DND-41 (cell line): ENCODE data around the gene SRP68.
"Not testable (repeated sequence)": the region's sequence is repeated elsewhere in the genome, so short reads cannot be mapped to it uniquely, and the experiment has no call there.

Experiments used
- ATAC-seq: fragments of 200-7000 bp; cut with Tn5 transposase; 3 replicates; pipeline ENCODE4 v1.9.1; 2021; ENCODE audit warnings: low read depth; ENCODE audit not compliant: insufficient read depth
- DNase-seq: peaks from one replicate; pipeline ENCODE4 v3.0.0-alpha.2; 2020
- H2AFZ ChIP-seq: 2 replicates; pipeline ENCODE4 v1.6.0; 2012; ENCODE audit warnings: low read depth, low read length
- H3K27ac ChIP-seq: 2 replicates; pipeline ENCODE4 v1.5.1; 2012; ENCODE audit warnings: low read length, inconsistent platforms
- H3K27me3 ChIP-seq: fragments of 200-600 bp; sonication (generic); 2 replicates; pipeline ENCODE4 v1.6.0; 2012; ENCODE audit warnings: low read length, mild to moderate bottlenecking, inconsistent platforms; ENCODE audit not compliant: insufficient read depth, poor library complexity
- H3K36me3 ChIP-seq: 2 replicates; pipeline ENCODE4 v1.5.1; 2012; ENCODE audit warnings: low read length, inconsistent platforms; ENCODE audit not compliant: insufficient read depth
- H3K4me1 ChIP-seq: 2 replicates; pipeline ENCODE4 v1.5.1; 2012; ENCODE audit warnings: mild to moderate bottlenecking, low read length; ENCODE audit not compliant: insufficient read depth
- H3K4me2 ChIP-seq: 2 replicates; pipeline ENCODE4 v1.6.0; 2012; ENCODE audit warnings: mild to moderate bottlenecking, moderate library complexity, low read length, inconsistent platforms; ENCODE audit not compliant: insufficient read depth
- H3K4me3 ChIP-seq, 2 experiments: fragments of 200-600 bp in 1 of 2; shearing (Covaris generic) in 1 of 2; 2 replicates each; pipeline ENCODE4 v1.5.1; 2012 to 2016; ENCODE audit warnings: inconsistent platforms in 2 of 2, low read length in 2 of 2, mild to moderate bottlenecking in 2 of 2, low read depth in 1 of 2, moderate library complexity in 1 of 2
- H3K79me2 ChIP-seq: 2 replicates; pipeline ENCODE4 v1.6.0; 2012; ENCODE audit warnings: low read length, inconsistent platforms; ENCODE audit not compliant: insufficient read depth
- H3K9ac ChIP-seq: 2 replicates; pipeline ENCODE4 v1.6.0; 2012; ENCODE audit warnings: low read depth, mild to moderate bottlenecking, inconsistent platforms, low read length, moderate library complexity
- H3K9me3 ChIP-seq: 2 replicates; pipeline ENCODE4 v1.5.1; 2012; ENCODE audit warnings: low read length, moderate library complexity, mild to moderate bottlenecking, inconsistent platforms; ENCODE audit not compliant: insufficient read depth, severe bottlenecking
- H4K20me1 ChIP-seq: 2 replicates; pipeline ENCODE4 v1.6.0; 2012; ENCODE audit warnings: low read length; ENCODE audit not compliant: insufficient read depth
- CTCF ChIP-seq: IDR thresholded peaks from 2 replicates; pipeline ENCODE4 v1.5.1; 2012; ENCODE audit warnings: borderline replicate concordance, low read length, moderate library complexity, mild to moderate bottlenecking; ENCODE audit not compliant: poor library complexity, severe bottlenecking; ENCODE audit errors: extremely low read depth
- EZH2 ChIP-seq: IDR thresholded peaks from 3 replicates; pipeline ENCODE4 v1.6.1; 2012; ENCODE audit warnings: borderline replicate concordance, low read depth, mild to moderate bottlenecking, moderate library complexity, low read length, inconsistent platforms; ENCODE audit not compliant: severe bottlenecking

SRP68 gene

DNA sequence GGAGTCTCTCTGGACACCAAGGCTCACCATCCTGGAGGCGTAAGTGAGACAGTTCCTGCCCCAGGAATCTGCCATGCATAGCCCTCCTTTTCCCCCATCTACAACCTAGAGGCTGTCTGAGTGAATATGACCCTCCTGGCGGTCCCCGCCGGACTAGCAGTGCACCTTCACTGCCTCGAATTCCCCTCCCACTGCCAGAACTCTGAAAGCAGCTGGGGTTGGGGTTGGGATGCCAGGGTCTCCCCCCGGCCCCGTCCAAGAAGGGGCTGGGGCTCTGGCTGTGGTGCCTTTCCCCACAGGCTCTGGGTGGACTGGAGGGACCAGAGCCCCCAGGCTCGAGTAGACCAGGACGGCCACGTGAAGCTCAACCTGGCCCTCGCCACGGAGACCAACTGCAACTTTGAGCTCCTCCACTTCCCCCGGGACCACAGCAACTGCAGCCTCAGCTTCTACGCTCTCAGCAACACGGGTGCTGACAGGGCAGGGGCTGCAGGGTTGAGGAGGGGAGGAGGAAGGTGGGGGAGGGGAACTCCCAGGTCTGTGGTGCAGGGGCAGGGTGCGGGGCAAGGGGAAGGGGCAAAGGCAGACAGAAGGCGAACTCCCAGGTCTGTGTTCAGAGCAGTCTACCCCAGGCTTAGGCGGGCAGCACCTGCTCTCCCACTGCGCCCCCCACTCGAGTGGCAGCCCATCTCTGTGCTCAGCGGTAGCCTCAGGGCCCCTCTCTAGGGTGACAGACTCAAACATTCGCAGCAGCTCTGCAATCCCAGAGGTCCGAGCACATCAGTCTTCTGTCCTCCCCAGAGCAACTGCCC is 7.8 kb upstream of the SRP68 start:
- no peaks in the 10 kb centered on the region for H3K9me3 ChIP-seq
- TF ChIP-seq CTCF (no peak), EZH2 (no peak)
- H3K4me2 ChIP-seq: 0 out of 2 replicates have a peak overlapping the region, but pooled peaks have one; percentile 1
- no peak overlapping the region for H3K27ac ChIP-seq
- H3K36me3 ChIP-seq: peaks cover 27% of the 10 kb centered on the region
- DNase-seq (peak; percentile 46), ATAC-seq (peak; percentile 41)
- H3K4me3 ChIP-seq: no peak overlapping the region
- peaks cover 10% of the 10 kb centered on the region for H3K4me1 ChIP-seq
- no peaks in the 10 kb centered on the region for H3K79me2 ChIP-seq
- H4K20me1 ChIP-seq: no peaks in the 10 kb centered on the region; the same call in 1 of the 2 replicates
- H3K27me3 ChIP-seq: no peaks in the 10 kb centered on the region
- no peak overlapping the region for H3K9ac ChIP-seq
- no peak overlapping the region for H2AFZ ChIP-seq

GRCh38 chr17:76079535-76079955 is 7.2 kb upstream of the SRP68 start:
- no peaks in the 10 kb centered on the region for H3K79me2 ChIP-seq
- no peak overlapping the region for H3K27ac ChIP-seq
- H2AFZ ChIP-seq: no peak overlapping the region
- no peak overlapping the region for H3K4me2 ChIP-seq
- H4K20me1 ChIP-seq: no peaks in the 10 kb centered on the region; the same call in 1 of the 2 replicates
- no peak for TF ChIP-seq CTCF
- TF ChIP-seq EZH2: no peak
- no peak overlapping the region for H3K4me3 ChIP-seq
- peaks cover 10% of the 10 kb centered on the region for H3K4me1 ChIP-seq
- DNase-seq (no peak), ATAC-seq (no peak)
- H3K9me3 ChIP-seq: no peaks in the 10 kb centered on the region
- H3K36me3 ChIP-seq: peaks cover 21% of the 10 kb centered on the region
- no peaks in the 10 kb centered on the region for H3K27me3 ChIP-seq
- H3K9ac ChIP-seq: no peak overlapping the region

DNA sequence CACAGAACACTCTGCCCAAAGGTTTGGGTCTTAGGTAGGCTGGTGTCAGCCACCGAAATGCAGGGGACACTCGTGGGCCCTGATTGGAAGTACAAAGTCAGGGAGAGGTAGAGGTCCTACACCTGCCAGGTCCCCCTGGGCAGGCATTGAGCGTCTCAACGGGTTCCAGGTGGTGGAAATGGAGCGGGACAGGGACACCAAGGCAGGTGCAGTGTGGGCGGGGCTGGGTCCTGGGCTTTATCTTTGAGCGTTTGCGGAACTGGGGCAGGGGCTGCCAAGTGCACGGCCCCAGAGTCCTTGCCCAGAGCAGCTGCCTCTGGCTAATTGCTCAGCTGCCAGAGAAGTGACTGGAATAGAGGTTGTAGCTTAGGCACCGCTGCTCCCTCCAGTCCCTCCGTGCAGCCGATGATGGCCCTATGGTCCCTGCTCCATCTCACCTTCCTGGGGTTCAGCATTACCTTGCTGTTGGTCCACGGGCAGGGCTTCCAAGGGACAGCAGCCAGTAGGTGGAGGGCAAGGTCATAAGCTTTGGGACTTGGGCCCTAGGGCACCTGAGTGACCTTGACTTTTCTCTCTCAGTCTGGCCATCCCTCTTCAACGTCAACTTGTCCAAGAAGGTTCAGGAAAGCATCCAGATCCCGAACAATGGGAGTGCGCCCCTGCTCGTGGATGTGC is 6.7 kb upstream of the SRP68 start, which contains the start of gene ZACN:
ZACN (plus strand) TSS at position 323 of the 675 bp plus-strand sequence; CDS start at position 406, 83 bp downstream.
- Histone ChIP-seq H3K4me1 (peaks cover 10% of the 10 kb centered on the region), H2AFZ (no peak within 1 kb of the TSS), H3K9ac (no peak within 1 kb of the TSS), H3K36me3 (peaks cover 16% of the 10 kb centered on the region), H3K4me2 (no peak within 1 kb of the TSS), H3K27me3 (no peaks in the 10 kb centered on the region), H4K20me1 (no peaks in the 10 kb centered on the region; the same call in 1 of the 2 replicates), H3K27ac (no peak within 1 kb of the TSS), H3K4me3 (no peak within 1 kb of the TSS), H3K79me2 (no peaks in the 10 kb centered on the region), H3K9me3 (no peaks in the 10 kb centered on the region)
- no peak for DNase-seq
- 0 out of 3 replicates have a peak, but pooled peaks have one; percentile 5 for ATAC-seq
- TF ChIP-seq CTCF (no peak), EZH2 (no peak)

DNA sequence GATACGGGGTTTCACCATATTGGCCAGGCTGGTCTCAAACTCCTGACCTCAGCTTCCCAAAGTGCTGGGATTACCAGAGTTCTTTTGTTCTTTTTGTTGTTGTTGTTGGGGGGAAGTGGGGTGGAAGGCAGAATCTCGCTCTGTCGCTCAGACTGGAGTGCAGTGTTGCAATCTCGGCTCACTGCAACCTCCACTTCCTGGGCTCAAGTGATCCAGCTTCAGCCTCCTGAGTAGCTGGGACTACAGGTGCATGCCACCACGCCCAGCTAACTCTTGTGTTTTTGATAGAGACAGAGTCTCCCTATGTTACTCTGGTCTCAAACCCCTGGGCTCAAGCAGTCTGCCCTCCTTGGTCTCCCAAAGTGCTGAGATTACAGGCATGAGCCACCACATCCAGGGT is 6.1 kb upstream of the SRP68 start:
- H3K9ac ChIP-seq, H3K79me2 ChIP-seq, H3K27me3 ChIP-seq, H4K20me1 ChIP-seq, H2AFZ ChIP-seq, H3K4me1 ChIP-seq, H3K4me2 ChIP-seq, H3K27ac ChIP-seq, H3K9me3 ChIP-seq, DNase-seq, H3K4me3 ChIP-seq, H3K36me3 ChIP-seq: not testable (repeated sequence)
- ATAC-seq: 0 out of 3 replicates have a peak, but pooled peaks have one; percentile 2
